Panc1 (cell line): ENCODE results near the gene FARS2.

Experiments
- CTCF ChIP-seq: fragments of 450-650 bp; IDR thresholded peaks from 2 replicates; pipeline ENCODE4 v1.5.1; 2017; ENCODE audit warnings: mild to moderate bottlenecking
- POLR2AphosphoS5 ChIP-seq: IDR thresholded peaks from 2 replicates; pipeline ENCODE4 v1.6.1; 2012; ENCODE audit warnings: mild to moderate bottlenecking, low read depth, low read length, moderate library complexity
- REST ChIP-seq, 2 experiments: IDR thresholded peaks; 2 replicates each; pipeline ENCODE4 v1.6.1; 2011 to 2012; ENCODE audit warnings: low read depth in 2 of 2, control low read depth in 1 of 2, low read length in 1 of 2, mild to moderate bottlenecking in 1 of 2, moderate library complexity in 1 of 2; ENCODE audit not compliant: insufficient read depth in 1 of 2
- SIN3A ChIP-seq: IDR thresholded peaks from 2 replicates; pipeline ENCODE4 v1.6.1; 2012; ENCODE audit warnings: low read depth, mild to moderate bottlenecking, low read length, moderate library complexity, borderline replicate concordance; ENCODE audit not compliant: insufficient read depth
- TCF7L2 ChIP-seq: IDR thresholded peaks from 2 replicates; pipeline ENCODE4 v1.6.1; 2011; ENCODE audit warnings: mild to moderate bottlenecking, low read depth, low read length, inconsistent platforms

- TF ChIP-seq CTCF (no peak), POLR2AphosphoS5 (no peak), SIN3A (no peak), TCF7L2 (no peak), REST (IDR thresholded peaks at IDR 0.05; ENCODE audit: insufficient read depth in 1 of 2, low read depth in 2 of 2, low read length in 1 of 2) (no peak)
These were observed 181.6 kb downstream of the FARS2 start for GRCh38 chr6:5442916-5443315.
